ENCODE measurements around the gene WDR27.

DNA sequence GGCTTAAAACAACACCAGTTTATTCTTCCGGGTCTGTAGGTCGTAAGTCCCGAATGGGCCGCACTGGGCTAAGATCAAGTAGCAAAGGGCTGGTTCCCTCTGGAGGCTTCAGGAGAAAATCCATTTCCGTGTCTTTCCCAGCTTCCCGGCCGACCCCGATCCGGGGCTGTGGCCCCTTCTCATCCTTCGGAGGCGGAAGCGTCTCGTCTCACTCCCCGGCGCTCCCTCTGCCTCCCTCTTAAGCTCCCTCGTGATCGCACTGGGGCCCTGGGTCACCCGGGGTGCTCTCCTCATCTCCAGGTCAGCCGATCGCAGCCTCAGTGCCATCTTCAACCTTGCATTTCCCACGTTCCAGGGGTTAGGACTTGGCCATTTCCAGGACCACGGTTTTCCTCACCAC is 199.4 kb downstream of the WDR27 start:
- TF ChIP-seq JUNB (IDR thresholded peaks at IDR 0.05) (no peak), TAF1 (IDR thresholded peaks at IDR 0.05; ENCODE audit: borderline replicate concordance, low read depth, low read length) (no peak), MAX (IDR thresholded peaks at IDR 0.05; ENCODE audit: low read depth, low read length) (no peak), CTCF (IDR thresholded peaks at IDR 0.05 in 2 of 3, conservative IDR thresholded peaks at IDR 0.05 in 1 of 3; ENCODE audit: control insufficient read depth in 2 of 3, extremely low read depth in 1 of 3, insufficient read depth in 1 of 3, low read depth in 3 of 3, low read length in 3 of 3) (no peak), POLR2AphosphoS5 (IDR thresholded peaks at IDR 0.05; ENCODE audit: low read length) (no peak)
- TF ChIP-seq, protein P1, sequence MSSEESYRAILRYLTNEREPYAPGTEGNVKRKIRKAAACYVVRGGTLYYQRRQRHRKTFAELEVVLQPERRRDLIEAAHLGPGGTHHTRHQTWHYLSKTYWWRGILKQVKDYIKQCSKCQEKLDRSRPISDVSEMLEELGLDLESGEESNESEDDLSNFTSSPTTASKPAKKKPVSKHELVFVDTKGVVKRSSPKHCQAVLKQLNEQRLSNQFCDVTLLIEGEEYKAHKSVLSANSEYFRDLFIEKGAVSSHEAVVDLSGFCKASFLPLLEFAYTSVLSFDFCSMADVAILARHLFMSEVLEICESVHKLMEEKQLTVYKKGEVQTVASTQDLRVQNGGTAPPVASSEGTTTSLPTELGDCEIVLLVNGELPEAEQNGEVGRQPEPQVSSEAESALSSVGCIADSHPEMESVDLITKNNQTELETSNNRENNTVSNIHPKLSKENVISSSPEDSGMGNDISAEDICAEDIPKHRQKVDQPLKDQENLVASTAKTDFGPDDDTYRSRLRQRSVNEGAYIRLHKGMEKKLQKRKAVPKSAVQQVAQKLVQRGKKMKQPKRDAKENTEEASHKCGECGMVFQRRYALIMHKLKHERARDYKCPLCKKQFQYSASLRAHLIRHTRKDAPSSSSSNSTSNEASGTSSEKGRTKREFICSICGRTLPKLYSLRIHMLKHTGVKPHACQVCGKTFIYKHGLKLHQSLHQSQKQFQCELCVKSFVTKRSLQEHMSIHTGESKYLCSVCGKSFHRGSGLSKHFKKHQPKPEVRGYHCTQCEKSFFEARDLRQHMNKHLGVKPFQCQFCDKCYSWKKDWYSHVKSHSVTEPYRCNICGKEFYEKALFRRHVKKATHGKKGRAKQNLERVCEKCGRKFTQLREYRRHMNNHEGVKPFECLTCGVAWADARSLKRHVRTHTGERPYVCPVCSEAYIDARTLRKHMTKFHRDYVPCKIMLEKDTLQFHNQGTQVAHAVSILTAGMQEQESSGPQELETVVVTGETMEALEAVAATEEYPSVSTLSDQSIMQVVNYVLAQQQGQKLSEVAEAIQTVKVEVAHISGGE (CRISPR knock-in tag; IDR thresholded peaks at IDR 0.05) = no peak
